H9 (cell line): ENCODE results near the gene NHS. TPM values are rescaled to one million over a fixed set of nuclear protein-coding genes. Genes with fewer than 3 reads are reported as not detected.

Experiments
- DNase-seq: peaks from one replicate; pipeline ENCODE4 v3.0.0-alpha.2; 2017
- H2AFZ ChIP-seq: one replicate; pipeline ENCODE4 v1.6.1; 2013; ENCODE audit warnings: mild to moderate bottlenecking, low read length, control low read depth, moderate library complexity
- H2AK5ac ChIP-seq: 2 replicates; pipeline ENCODE4 v1.6.1; 2013; ENCODE audit warnings: low read length, control low read depth, mixed read lengths; ENCODE audit not compliant: insufficient read length
- H2BK120ac ChIP-seq: one replicate; pipeline ENCODE4 v1.6.1; 2013; ENCODE audit warnings: low read depth, mild to moderate bottlenecking, low read length, control low read depth, inconsistent platforms; ENCODE audit not compliant: poor library complexity, severe bottlenecking
- H2BK12ac ChIP-seq: 2 replicates; pipeline ENCODE4 v1.6.1; 2013; ENCODE audit warnings: low read length, control low read depth, mixed read lengths, low read depth; ENCODE audit not compliant: insufficient read length
- H2BK15ac ChIP-seq: 2 replicates; pipeline ENCODE4 v1.6.1; 2013; ENCODE audit warnings: low read depth, low read length, control low read depth
- H2BK20ac ChIP-seq: one replicate; pipeline ENCODE4 v1.6.1; 2013; ENCODE audit warnings: low read depth, mild to moderate bottlenecking, low read length, control low read depth, inconsistent platforms; ENCODE audit not compliant: poor library complexity, severe bottlenecking
- H2BK5ac ChIP-seq: 2 replicates; pipeline ENCODE4 v1.6.1; 2013; ENCODE audit warnings: low read length, control low read depth, mixed read lengths; ENCODE audit not compliant: insufficient read length
- H3K14ac ChIP-seq: 2 replicates; pipeline ENCODE4 v1.6.1; 2013; ENCODE audit warnings: low read length, control low read depth; ENCODE audit not compliant: insufficient read depth
- H3K18ac ChIP-seq: 2 replicates; pipeline ENCODE4 v1.6.1; 2013; ENCODE audit warnings: low read depth, mild to moderate bottlenecking, mixed read lengths, low read length, control low read depth; ENCODE audit not compliant: insufficient read length
- H3K23ac ChIP-seq: 2 replicates; pipeline ENCODE4 v1.6.1; 2013; ENCODE audit warnings: low read length, control low read depth, mixed read lengths, low read depth; ENCODE audit not compliant: insufficient read length
- H3K23me2 ChIP-seq: 2 replicates; pipeline ENCODE4 v1.6.1; 2013; ENCODE audit warnings: low read depth, mild to moderate bottlenecking, mixed read lengths, low read length, control low read depth; ENCODE audit not compliant: insufficient read length, poor library complexity, severe bottlenecking
- H3K27ac ChIP-seq: 2 replicates; pipeline ENCODE4 v1.5.1; 2013; ENCODE audit warnings: low read length, control low read depth, mixed read lengths, low read depth; ENCODE audit not compliant: insufficient read length
- H3K27me3 ChIP-seq: 2 replicates; pipeline ENCODE4 v1.6.1; 2013; ENCODE audit warnings: low read length, control low read depth, inconsistent platforms; ENCODE audit not compliant: insufficient read depth
- H3K4ac ChIP-seq: 2 replicates; pipeline ENCODE4 v1.6.1; 2013; ENCODE audit warnings: low read depth, mild to moderate bottlenecking, control low read depth, inconsistent platforms, low read length, moderate library complexity
- H3K4me1 ChIP-seq: 2 replicates; pipeline ENCODE4 v1.6.1; 2013; ENCODE audit warnings: low read length, control low read depth, inconsistent platforms; ENCODE audit not compliant: insufficient read depth
- H3K4me2 ChIP-seq: 2 replicates; pipeline ENCODE4 v1.6.1; 2013; ENCODE audit warnings: low read length, control low read depth, mixed read lengths; ENCODE audit not compliant: insufficient read length, insufficient read depth
- H3K56ac ChIP-seq: 2 replicates; pipeline ENCODE4 v1.6.1; 2013; ENCODE audit warnings: low read depth, mild to moderate bottlenecking, mixed read lengths, low read length, control low read depth; ENCODE audit not compliant: insufficient read length
- H3K79me1 ChIP-seq: 2 replicates; pipeline ENCODE4 v1.6.1; 2013; ENCODE audit warnings: low read depth, mild to moderate bottlenecking, moderate library complexity, low read length, control low read depth, inconsistent platforms; ENCODE audit not compliant: insufficient read depth, poor library complexity, severe bottlenecking
- H3K79me2 ChIP-seq: 2 replicates; pipeline ENCODE4 v1.6.1; 2013; ENCODE audit warnings: low read length, control low read depth, inconsistent platforms; ENCODE audit not compliant: insufficient read depth
- H3K9ac ChIP-seq: 2 replicates; pipeline ENCODE4 v1.6.1; 2013; ENCODE audit warnings: low read length, control low read depth, mixed read lengths; ENCODE audit not compliant: insufficient read length; ENCODE audit errors: extremely low read depth
- H3K9me3 ChIP-seq: one replicate; pipeline ENCODE4 v1.6.1; 2013; ENCODE audit warnings: low read depth, low read length, inconsistent platforms; ENCODE audit not compliant: control insufficient read depth
- H3T11ph ChIP-seq: one replicate; pipeline ENCODE4 v1.6.1; 2013; ENCODE audit warnings: mild to moderate bottlenecking, low read length, control low read depth, inconsistent platforms
- H4K20me1 ChIP-seq: one replicate; pipeline ENCODE4 v1.6.1; 2013; ENCODE audit not compliant: control insufficient read depth, insufficient read length, insufficient read depth
- H4K5ac ChIP-seq: 2 replicates; pipeline ENCODE4 v1.6.1; 2013; ENCODE audit warnings: low read depth, mild to moderate bottlenecking, mixed read lengths, low read length, control low read depth; ENCODE audit not compliant: insufficient read length
- H4K8ac ChIP-seq: replicated peaks from 2 replicates; pipeline ENCODE4 v1.6.1; 2013; ENCODE audit warnings: low read length, control low read depth, mixed read lengths, low read depth; ENCODE audit not compliant: insufficient read length
- H4K91ac ChIP-seq: 2 replicates; pipeline ENCODE4 v1.6.1; 2013; ENCODE audit warnings: low read depth, mild to moderate bottlenecking, moderate library complexity, mixed read lengths, low read length, control low read depth; ENCODE audit not compliant: insufficient read length
- H3K27ac Mint-ChIP-seq, 3 experiments: 2 replicates in 2 of 3; 3 replicates in 1 of 3; pipeline ENCODE4 v1.8.0; 2020 to 2021; ENCODE audit warnings: mixed read lengths in 3 of 3, mild to moderate bottlenecking in 1 of 3, moderate library complexity in 1 of 3
- H3K27me3 Mint-ChIP-seq: 2 replicates; pipeline ENCODE4 v1.8.0; 2021; ENCODE audit warnings: low read depth, mild to moderate bottlenecking, moderate library complexity, mixed read lengths
- H3K36me3 Mint-ChIP-seq, 3 experiments: 2 replicates in 2 of 3; 3 replicates in 1 of 3; pipeline ENCODE4 v1.8.0; 2020 to 2021; ENCODE audit warnings: low read depth in 3 of 3, mixed read lengths in 3 of 3; ENCODE audit not compliant: insufficient read depth in 1 of 3
- H3K4me1 Mint-ChIP-seq, 2 experiments: 2 replicates each; pipeline ENCODE4 v1.8.0; 2020; ENCODE audit warnings: mixed read lengths in 2 of 2
- H3K4me3 Mint-ChIP-seq, 2 experiments: 2 replicates in 1 of 2; 3 replicates in 1 of 2; pipeline ENCODE4 v1.8.0; 2020 to 2021; ENCODE audit warnings: mild to moderate bottlenecking in 2 of 2, mixed read lengths in 2 of 2, moderate library complexity in 1 of 2
- H3K9me3 Mint-ChIP-seq, 2 experiments: 2 replicates in 1 of 2; 3 replicates in 1 of 2; pipeline ENCODE4 v1.8.0; 2020; ENCODE audit warnings: mild to moderate bottlenecking in 2 of 2, mixed read lengths in 2 of 2, moderate library complexity in 1 of 2
- CTCF ChIP-seq: fragments of 200-600 bp; sonication (generic); conservative IDR thresholded peaks from 3 replicates; pipeline ENCODE4 v1.8.0; 2021; ENCODE audit warnings: antibody characterized with exemption, mild to moderate bottlenecking
- WGBS: extraction: QIAGEN DNeasy Blood & Tissue Kit; methylation state at CpG from one replicate; pipeline ENCODE4 v1.1.7; 2013; ENCODE audit warnings: missing lambda C conversion rate, low lambda C conversion rate, mixed read lengths; ENCODE audit not compliant: insufficient read length; ENCODE audit errors: extremely low coverage; 5-methylcytosine and 5-hydroxymethylcytosine counted together
- total RNA-seq: library from RNA; stranded (reverse); gene quantifications from 2 replicates; pipeline ENCODE4 v1.2.1, GENCODE V29; 2021

NHS gene
- total RNA-seq, 1 experiment from 2014 or later = 8.7 TPM

DNA sequence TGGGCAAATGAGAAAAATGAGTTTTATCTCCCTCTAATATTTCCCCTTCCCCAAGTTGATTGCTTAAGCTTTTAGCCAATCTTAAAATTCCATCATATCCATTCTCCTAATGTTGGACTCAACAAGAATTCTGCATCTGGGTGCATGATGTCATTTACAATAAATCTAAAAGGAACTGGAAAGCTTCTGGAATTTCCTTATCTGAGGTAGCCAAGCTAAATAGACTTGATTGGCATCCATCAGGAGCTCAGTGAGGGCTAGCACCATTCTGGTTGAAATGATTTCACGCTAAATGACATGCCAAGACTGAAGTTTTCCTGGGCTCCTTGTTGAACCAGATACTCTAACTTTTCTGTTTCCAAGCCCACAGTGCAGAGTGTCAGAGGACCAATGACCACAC lies 252.0 kb downstream of the NHS start:
- no peak overlapping the region for H3K18ac ChIP-seq
- H4K8ac ChIP-seq = no peak overlapping the region
- Mint-ChIP-seq H3K27me3 (no peaks in the 10 kb centered on the region), H3K4me1 (peaks cover 32 to 39% of the 10 kb centered on the region in 2 experiments), H3K9me3 (no peaks in the 10 kb centered on the region), H3K4me3 (no peak overlapping the region), H3K36me3 (no peaks in the 10 kb centered on the region), H3K27ac (no peak overlapping the region)
- H2AFZ ChIP-seq = no peak overlapping the region
- H4K5ac ChIP-seq = no peak overlapping the region
- H3K27ac ChIP-seq = no peak overlapping the region
- H3K79me1 ChIP-seq = no peaks in the 10 kb centered on the region
- no peak overlapping the region for H2AK5ac ChIP-seq
- H4K20me1 ChIP-seq = no peaks in the 10 kb centered on the region
- H3T11ph ChIP-seq = no peak overlapping the region
- H3K9me3 ChIP-seq = no peaks in the 10 kb centered on the region
- H3K79me2 ChIP-seq = no peaks in the 10 kb centered on the region
- no peak overlapping the region for H4K91ac ChIP-seq
- H2BK5ac ChIP-seq = no peak overlapping the region
- H3K23ac ChIP-seq = no peak overlapping the region
- no peaks in the 10 kb centered on the region for H3K27me3 ChIP-seq
- H2BK120ac ChIP-seq = no peak overlapping the region
- no peak for TF ChIP-seq CTCF
- no peak for DNase-seq
- no peak overlapping the region for H3K4ac ChIP-seq
- no peak overlapping the region for H2BK15ac ChIP-seq
- H3K56ac ChIP-seq = no peak overlapping the region
- H3K9ac ChIP-seq = no peak overlapping the region
- peaks cover 3% of the 10 kb centered on the region; the same call in 1 of the 2 replicates for H3K4me1 ChIP-seq
- H2BK20ac ChIP-seq = no peak overlapping the region
- no peak overlapping the region for H3K14ac ChIP-seq
- H2BK12ac ChIP-seq = no peak overlapping the region
- H3K23me2 ChIP-seq = no peaks in the 10 kb centered on the region
- H3K4me2 ChIP-seq = no peak overlapping the region
- WGBS = no CpG with 5 or more reads among the region's 1 CpG
